KG1 (cell line): ENCODE measurements around the gene KCNMA1.

Source experiments
- DNase-seq: peaks from one replicate; lab custom pipeline; 2025; lab: John Stamatoyannopoulos, UW

KCNMA1 gene

DNA sequence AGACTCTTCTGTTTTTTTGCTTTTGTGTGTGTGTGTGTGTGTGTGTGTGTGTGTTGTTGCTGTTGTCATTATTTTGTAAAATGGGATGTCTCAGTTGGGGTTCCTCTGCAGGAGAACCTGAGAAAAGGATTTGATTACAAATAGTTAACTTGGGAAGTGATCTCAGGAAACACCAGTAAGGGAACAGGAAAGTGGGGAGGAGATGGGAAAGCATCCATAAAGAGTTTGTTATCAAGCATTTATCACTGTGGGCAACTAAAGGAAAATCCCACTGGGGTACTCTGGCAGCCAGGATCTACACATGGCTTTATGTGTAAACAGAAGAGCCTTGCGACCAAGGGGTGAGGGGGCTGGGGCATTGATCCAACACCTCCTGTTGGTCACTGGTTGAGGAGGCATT lies 485.4 kb downstream of the KCNMA1 start:
- DNase-seq: no peak

- DNase-seq: no peak
Measured at GRCh38 chr10:77151408-77151807, 486.2 kb downstream of the KCNMA1 start.

DNA sequence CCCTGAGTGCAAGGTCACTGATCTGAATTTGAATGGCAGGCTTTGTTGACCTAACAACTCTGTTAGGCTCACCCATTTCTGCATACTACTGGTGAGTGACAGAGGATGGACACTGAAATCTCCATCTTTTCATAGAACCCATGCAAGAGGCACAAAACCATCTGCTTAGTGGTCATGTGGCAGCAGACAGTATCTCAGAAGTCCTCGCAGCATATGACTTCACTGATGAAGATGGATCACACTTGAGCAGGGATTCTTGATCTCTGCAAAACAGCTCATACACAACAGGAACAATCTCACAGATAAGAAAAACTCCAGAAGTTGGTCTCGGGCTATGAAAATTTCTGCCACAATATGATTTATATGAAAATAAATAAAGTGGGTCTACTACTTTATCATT lies 487.9 kb downstream of the KCNMA1 start:
- no peak for DNase-seq

- DNase-seq: no peak
Measured at GRCh38 chr10:77149001-77149400, 488.6 kb downstream of the KCNMA1 start.

- DNase-seq: no peak
Measured at GRCh38 chr10:77147871-77148270, 489.7 kb downstream of the KCNMA1 start.

- no peak for DNase-seq
Measured at GRCh38 chr10:77146712-77147336, 490.8 kb downstream of the KCNMA1 start.

- no peak for DNase-seq
Measured at GRCh38 chr10:77144656-77145055, 493.0 kb downstream of the KCNMA1 start.

GRCh38 chr10:77139252-77140160 lies 498.1 kb downstream of the KCNMA1 start:
- DNase-seq: no peak

- DNase-seq: no peak
Measured at GRCh38 chr10:77138541-77138940, 499.1 kb downstream of the KCNMA1 start.

DNA sequence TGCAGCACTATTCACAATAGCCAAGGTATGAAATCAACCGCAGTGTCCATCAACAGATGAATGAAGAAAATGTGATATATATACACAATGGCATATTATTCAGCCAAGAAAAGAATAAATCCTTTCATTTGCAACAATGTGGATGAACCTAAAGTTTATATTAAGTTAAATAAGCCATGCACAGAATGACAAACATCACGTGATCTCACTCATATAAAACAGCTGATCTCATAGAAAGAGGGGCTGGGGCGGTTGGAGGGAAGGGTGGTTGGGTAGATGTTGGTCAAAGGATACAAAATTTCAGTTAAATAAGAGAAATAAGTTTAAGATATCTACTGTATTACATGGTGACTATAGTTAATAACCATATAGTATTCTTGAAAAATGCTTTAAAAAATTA lies 502.1 kb downstream of the KCNMA1 start:
- DNase-seq: no peak

GRCh38 chr10:77131214-77131613 lies 506.4 kb downstream of the KCNMA1 start:
- no peak for DNase-seq

DNA sequence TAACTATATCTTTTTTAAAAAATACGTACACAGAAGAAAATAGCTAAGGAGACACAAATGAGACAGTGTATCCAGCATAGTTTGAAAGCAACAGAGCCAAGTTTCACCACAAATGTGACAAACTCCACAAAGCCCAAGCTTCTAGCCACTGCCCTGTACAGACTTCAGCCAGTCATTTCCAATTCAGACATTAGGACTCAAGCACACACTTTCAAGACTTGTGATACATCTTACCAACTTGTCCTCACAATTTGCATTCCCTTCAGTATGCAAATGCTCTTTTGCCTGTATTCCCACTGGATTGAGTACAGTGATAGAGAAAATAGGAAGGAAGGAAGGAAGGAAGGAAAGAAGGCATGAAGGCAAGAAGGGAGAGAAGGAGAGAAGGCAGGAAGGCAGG lies 510.4 kb downstream of the KCNMA1 start:
- no peak for DNase-seq

DNA sequence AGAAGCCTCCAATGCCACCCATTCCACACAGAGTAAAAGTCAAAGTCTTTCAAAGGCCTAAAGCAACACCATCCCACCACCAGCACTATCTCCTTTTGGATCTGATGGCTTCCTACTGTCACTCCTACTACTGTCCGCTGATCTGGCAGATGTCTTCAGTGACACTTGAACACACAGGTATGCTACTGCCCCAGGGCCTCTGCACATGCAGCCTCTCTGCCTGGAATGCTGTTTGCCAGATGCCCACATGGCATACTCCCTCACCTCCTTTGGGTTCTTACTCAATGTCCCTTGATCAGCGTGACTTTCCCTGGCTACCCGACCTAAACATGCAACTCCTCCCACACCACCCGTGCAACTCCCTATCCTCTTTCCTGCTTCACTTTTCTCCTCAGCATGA lies 512.4 kb downstream of the KCNMA1 start:
- DNase-seq: no peak

GRCh38 chr10:77123330-77123729 lies 514.3 kb downstream of the KCNMA1 start:
- DNase-seq: no peak

DNA sequence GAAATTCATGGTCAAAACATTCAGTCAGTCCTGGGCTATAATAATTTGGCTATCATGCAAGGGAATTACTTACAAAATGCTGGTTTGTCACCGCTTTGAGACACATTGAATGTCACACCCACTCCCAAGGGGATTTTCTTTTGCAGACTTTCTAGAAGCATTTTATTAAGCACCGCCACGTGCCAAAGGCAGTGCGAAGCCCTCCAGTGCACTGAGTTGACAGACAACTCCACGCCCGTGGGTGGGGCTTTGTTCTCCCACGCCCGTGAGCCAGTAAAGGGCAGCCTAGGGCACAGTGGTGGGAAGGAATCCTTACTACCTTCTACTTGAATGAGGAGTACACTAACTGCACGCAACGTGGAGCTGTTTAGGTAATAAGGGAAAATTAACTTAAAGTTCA lies 515.8 kb downstream of the KCNMA1 start:
- no peak for DNase-seq

- DNase-seq: no peak
Measured at GRCh38 chr10:77120666-77121376, 516.8 kb downstream of the KCNMA1 start.

DNA sequence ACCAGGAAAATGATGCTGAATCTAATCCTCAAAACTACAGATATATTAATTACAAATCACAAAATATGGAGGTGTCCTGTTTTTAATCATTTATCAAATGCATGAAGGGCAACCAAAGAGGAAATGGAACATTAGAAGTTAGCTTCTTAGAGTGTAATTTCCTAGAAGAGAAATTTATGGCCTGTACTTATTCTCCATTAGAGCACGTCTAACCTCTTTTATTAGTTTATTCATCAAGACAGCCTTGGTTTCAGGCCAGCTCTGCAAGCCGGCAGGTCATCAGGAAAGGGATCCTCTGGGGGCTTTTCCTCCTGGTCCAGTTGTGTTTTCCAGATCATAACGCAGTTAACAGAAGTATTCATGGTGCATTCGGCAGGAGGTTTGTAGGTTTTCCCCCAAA lies 517.6 kb downstream of the KCNMA1 start:
- no peak for DNase-seq

DNA sequence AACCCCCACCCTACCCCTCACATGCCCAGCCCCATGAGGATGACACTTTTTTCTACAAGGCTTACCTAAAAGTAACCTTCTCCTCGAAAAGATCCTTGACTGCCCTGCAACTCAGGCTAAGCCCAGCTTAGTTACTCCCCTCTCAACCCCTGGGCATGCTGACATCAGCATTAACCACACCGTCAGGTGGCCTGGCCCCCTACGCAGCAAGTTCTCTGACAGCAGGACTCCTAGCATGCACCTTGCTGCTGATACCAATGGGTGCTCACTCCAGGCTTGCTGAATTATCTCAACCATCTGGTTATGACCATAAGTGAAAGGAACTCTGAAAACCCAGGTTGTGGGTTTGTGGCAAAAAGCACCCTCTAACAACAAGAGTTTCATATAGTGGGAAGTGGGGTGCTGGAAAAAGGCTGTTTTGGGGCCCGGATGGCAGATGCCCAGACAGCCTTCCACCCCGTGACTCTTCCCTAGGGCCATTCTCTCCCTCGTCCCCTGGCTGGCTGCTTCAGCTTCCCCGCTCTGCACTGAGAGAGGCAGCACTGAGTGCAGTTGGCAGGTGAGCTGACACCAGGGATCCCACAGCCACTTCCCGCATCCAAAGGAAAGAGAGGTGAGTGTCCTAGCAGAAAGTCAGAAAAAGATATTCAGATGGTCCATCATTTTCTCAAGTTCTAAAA lies 518.9 kb downstream of the KCNMA1 start:
- no peak for DNase-seq

DNA sequence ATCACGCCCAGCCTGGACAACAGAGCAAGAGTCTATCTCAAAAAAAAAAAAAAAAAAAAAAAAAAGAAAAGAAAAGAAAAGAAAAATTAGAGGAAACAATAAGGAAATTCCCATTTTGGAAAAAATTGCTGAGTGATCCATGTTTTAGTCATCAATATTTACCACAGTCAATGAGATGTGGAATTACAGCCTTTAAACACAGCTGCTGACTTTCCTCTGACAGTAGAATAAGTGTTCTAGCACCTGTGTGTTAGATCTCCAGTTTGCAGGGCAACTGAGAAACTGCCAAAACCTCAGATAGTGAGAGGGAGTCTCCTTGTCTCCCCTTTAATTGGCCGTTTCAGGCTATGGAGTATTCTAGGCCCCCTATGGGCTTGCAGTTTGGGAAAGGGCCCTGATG lies 520.1 kb downstream of the KCNMA1 start:
- no peak for DNase-seq

DNA sequence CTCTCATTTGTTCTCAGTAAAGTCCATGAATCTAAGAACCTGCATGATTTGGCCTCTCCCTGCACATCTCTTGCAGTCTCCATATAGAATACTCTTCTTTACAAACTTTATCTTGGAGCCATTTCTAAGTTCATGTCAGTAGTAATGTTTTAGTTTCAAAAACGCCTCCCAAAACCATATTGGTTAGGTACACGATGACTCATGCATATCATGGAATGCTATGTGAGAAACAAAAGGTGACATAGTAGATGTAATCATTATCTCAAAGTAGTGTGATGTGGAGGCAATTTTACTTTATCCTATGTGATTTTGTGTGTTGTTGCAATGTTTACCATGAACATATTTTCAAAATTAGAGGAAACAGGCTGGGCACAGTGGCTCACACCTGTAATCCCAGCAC lies 520.7 kb downstream of the KCNMA1 start:
- no peak for DNase-seq

GRCh38 chr10:77114181-77114821 lies 523.3 kb downstream of the KCNMA1 start:
- no peak for DNase-seq
